Measurements from ENCODE around the gene SUPT6H. TPM values are rescaled to one million over a fixed set of nuclear protein-coding genes. Genes with fewer than 3 reads are reported as not detected.

SUPT6H gene
- total and polyA plus RNA-seq, 2 donors (not counting 3 experiments of a cell fraction or from before 2014, with no cell fraction given), result 33.9 to 79.2 TPM

DNA sequence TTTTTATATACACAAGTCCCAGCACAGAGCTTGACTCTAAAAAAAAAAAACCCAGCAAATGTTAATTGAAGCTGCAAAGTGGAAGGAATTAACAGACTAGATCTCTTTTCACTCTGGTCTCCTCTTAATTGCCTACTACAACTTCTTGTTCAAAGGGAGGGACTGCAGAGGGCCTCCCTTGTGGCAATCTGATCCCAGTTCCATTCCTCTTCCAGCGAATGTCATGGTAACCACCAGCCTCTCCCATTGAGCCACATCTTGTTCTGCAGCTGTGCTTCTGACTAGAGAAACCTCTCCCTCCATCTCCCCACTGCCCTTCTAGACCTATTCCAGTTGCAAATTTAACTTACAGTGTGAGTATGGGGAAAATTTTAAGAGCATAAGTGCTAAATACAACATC, 5.9 kb downstream of the SUPT6H start:
- DNase-seq (ENCODE audit: low read depth, low spot score), result no peak
- Histone ChIP-seq H3K9me1 (replicated peaks; ENCODE audit: control insufficient read depth, extremely low read depth, insufficient read depth, low read length) (no peaks in the 10 kb centered on the region), H3K4me3 (replicated peaks in 1 of 3; ENCODE audit: insufficient read depth in 1 of 3, low read depth in 1 of 3, low read length in 3 of 3) (no peak overlapping the region), H3K9me3 (replicated peaks; ENCODE audit: control insufficient read depth, insufficient read depth, low read length) (no peaks in the 10 kb centered on the region), H3K4me1 (ENCODE audit: control insufficient read depth, extremely low read depth, insufficient read depth, low read length) (peaks cover 6% of the 10 kb centered on the region), H2AFZ (ENCODE audit: low read depth, low read length) (no peak overlapping the region), H3K79me2 (ENCODE audit: control insufficient read depth, insufficient read depth, low read length) (peaks cover 53% of the 10 kb centered on the region), H3K4me2 (ENCODE audit: insufficient read depth, low read length) (no peak overlapping the region), H4K20me1 (replicated peaks; ENCODE audit: control insufficient read depth, extremely low read depth, insufficient read depth, low read length) (no peaks in the 10 kb centered on the region), H3K27me3 (ENCODE audit: control insufficient read depth in 2 of 2, insufficient read depth in 2 of 2, low read length in 2 of 2) (no peaks in the 10 kb centered on the region), H3K9ac (replicated peaks; ENCODE audit: extremely low read depth, insufficient read depth, low read length) (no peak overlapping the region), H3K27ac (ENCODE audit: insufficient read depth, low read depth, low read length) (no peak overlapping the region), H3K36me3 (ENCODE audit: control insufficient read depth in 2 of 2, extremely low read depth in 1 of 2, insufficient read depth in 2 of 2, low read length in 2 of 2) (peaks cover 12% of the 10 kb centered on the region in 2 experiments)
- ChIA-PET POLR2A (no interaction called here), CTCF (interaction anchor here (1.4 to 1.9 kb wide), 3 partner anchors 9 to 34 kb away, joined by 3 to 7 read pairs (median 3); no protein-coding TSS in a partner anchor)
- no peak for TF ChIP-seq POLR2A (IDR thresholded peaks at IDR 0.05; ENCODE audit: low read depth, low read length)
- TF ChIP-seq POLR2AphosphoS5 (IDR thresholded peaks at IDR 0.05; ENCODE audit: insufficient read depth, low read depth, low read length), result no peak
- TF ChIP-seq, protein P1, sequence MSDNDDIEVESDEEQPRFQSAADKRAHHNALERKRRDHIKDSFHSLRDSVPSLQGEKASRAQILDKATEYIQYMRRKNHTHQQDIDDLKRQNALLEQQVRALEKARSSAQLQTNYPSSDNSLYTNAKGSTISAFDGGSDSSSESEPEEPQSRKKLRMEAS (IDR thresholded peaks at IDR 0.05; ENCODE audit: insufficient read depth, insufficient read length), result no peak
- intact Hi-C loops (cut with micrococcal nuclease) (no loop called here), dilution Hi-C loops (cut with MboI; ENCODE audit: extremely low pct_ligation_motif_present, low sequenced_read_pairs) (no loop called here)
- FAIRE-seq, result no peak
- no TSS peak for BruUV-seq (replicated peaks)

DNA sequence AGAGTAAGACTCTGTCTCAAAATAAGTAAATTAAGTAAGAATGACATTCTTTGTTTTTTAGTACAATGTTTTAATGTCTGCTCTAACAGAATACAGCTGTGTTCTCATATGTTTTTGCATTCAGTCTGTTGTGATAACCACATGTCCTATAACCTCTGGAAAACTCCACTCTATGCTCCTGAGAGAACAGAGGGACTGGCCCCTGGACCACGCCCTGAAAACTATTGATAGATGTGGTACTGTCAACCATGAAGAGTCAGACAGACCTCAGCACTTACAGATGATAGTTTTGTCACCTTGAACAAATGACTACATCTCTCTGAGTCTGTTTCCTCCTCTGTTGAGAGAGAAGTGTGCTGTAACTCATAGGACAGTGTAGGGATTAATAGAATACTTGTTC, 7.9 kb downstream of the SUPT6H start:
- no peaks in the 10 kb centered on the region for H3K9me3 ChIP-seq (replicated peaks; ENCODE audit: control insufficient read depth, insufficient read depth, low read length)
- POLR2A ChIA-PET, result no interaction called here
- H3K9ac ChIP-seq (replicated peaks; ENCODE audit: extremely low read depth, insufficient read depth, low read length), result no peak overlapping the region
- no peaks in the 10 kb centered on the region for H3K27me3 ChIP-seq (ENCODE audit: control insufficient read depth in 2 of 2, insufficient read depth in 2 of 2, low read length in 2 of 2)
- H3K27ac ChIP-seq (ENCODE audit: insufficient read depth, low read depth, low read length), result no peak overlapping the region
- CTCF ChIA-PET, result no interaction called here
- H3K36me3 ChIP-seq (ENCODE audit: control insufficient read depth in 2 of 2, extremely low read depth in 1 of 2, insufficient read depth in 2 of 2, low read length in 2 of 2), result peaks cover 21 to 29% of the 10 kb centered on the region in 2 experiments
- intact Hi-C loops (cut with micrococcal nuclease), result no loop called here
- no TSS peak for BruUV-seq (replicated peaks)
- peaks cover 33% of the 10 kb centered on the region for H3K79me2 ChIP-seq (ENCODE audit: control insufficient read depth, insufficient read depth, low read length)
- H3K4me2 ChIP-seq (ENCODE audit: insufficient read depth, low read length), result no peak overlapping the region
- no peak overlapping the region for H2AFZ ChIP-seq (ENCODE audit: low read depth, low read length)
- FAIRE-seq (no peak), DNase-seq (ENCODE audit: low read depth, low spot score) (no peak)
- no peaks in the 10 kb centered on the region for H3K4me1 ChIP-seq (ENCODE audit: control insufficient read depth, extremely low read depth, insufficient read depth, low read length)
- TF ChIP-seq GATA2 (IDR thresholded peaks at IDR 0.05; ENCODE audit: insufficient read depth, insufficient read length, low read depth, low read length), result no peak
- TF ChIP-seq, protein P1 (IDR thresholded peaks at IDR 0.05; ENCODE audit: insufficient read depth, insufficient read length), result no peak
- TF ChIP-seq EZH2 (IDR thresholded peaks at IDR 0.05; ENCODE audit: borderline replicate concordance, low read depth, low read length, severe bottlenecking), result no peak
- TF ChIP-seq, protein P2, sequence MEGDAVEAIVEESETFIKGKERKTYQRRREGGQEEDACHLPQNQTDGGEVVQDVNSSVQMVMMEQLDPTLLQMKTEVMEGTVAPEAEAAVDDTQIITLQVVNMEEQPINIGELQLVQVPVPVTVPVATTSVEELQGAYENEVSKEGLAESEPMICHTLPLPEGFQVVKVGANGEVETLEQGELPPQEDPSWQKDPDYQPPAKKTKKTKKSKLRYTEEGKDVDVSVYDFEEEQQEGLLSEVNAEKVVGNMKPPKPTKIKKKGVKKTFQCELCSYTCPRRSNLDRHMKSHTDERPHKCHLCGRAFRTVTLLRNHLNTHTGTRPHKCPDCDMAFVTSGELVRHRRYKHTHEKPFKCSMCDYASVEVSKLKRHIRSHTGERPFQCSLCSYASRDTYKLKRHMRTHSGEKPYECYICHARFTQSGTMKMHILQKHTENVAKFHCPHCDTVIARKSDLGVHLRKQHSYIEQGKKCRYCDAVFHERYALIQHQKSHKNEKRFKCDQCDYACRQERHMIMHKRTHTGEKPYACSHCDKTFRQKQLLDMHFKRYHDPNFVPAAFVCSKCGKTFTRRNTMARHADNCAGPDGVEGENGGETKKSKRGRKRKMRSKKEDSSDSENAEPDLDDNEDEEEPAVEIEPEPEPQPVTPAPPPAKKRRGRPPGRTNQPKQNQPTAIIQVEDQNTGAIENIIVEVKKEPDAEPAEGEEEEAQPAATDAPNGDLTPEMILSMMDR (IDR thresholded peaks at IDR 0.05; ENCODE audit: extremely low read depth in 1 of 2, insufficient read depth in 1 of 2, low read depth in 1 of 2, low read length in 2 of 2), result no peak
- TF ChIP-seq JUN (IDR thresholded peaks at IDR 0.05; ENCODE audit: borderline replicate concordance, insufficient read depth, insufficient read length, low read depth), result no peak
- no peak for TF ChIP-seq POLR2A (IDR thresholded peaks at IDR 0.05; ENCODE audit: low read depth, low read length)
- TF ChIP-seq MYC (IDR thresholded peaks at IDR 0.05; ENCODE audit: low read depth, low read length), result no peak
- TF ChIP-seq FOS (IDR thresholded peaks at IDR 0.05; ENCODE audit: borderline replicate concordance, insufficient read depth, low read length), result no peak
- TF ChIP-seq POLR2AphosphoS5 (IDR thresholded peaks at IDR 0.05; ENCODE audit: insufficient read depth, low read depth, low read length), result no peak
- H3K4me3 ChIP-seq (replicated peaks in 1 of 3; ENCODE audit: insufficient read depth in 1 of 3, low read depth in 1 of 3, low read length in 3 of 3), result no peak overlapping the region
- dilution Hi-C loops (cut with MboI; ENCODE audit: extremely low pct_ligation_motif_present, low sequenced_read_pairs), result no loop called here
- no peaks in the 10 kb centered on the region for H4K20me1 ChIP-seq (replicated peaks; ENCODE audit: control insufficient read depth, extremely low read depth, insufficient read depth, low read length)
- H3K9me1 ChIP-seq (replicated peaks; ENCODE audit: control insufficient read depth, extremely low read depth, insufficient read depth, low read length), result no peaks in the 10 kb centered on the region

All from endothelial cell of umbilical vein (primary cell).